Uterus (tissue), 4 donors: ENCODE data around the gene MYH2. TPM values are rescaled to one million over a fixed set of nuclear protein-coding genes. Genes with fewer than 3 reads are reported as not detected.

Source experiments
- DNase-seq, 2 donors: peaks; one replicate each; pipeline ENCODE4 v3.0.0-alpha.2; 2019 to 2020
- H3K27ac ChIP-seq, 2 donors: fragments of 200-600 bp; sonication (generic); 1 replicate in 1 of 2; 2 replicates in 1 of 2; pipeline ENCODE4 v1.5.1; 2016 to 2018
- H3K27me3 ChIP-seq, 2 donors: fragments of 200-600 bp; sonication (generic); one replicate each; pipeline ENCODE4 v1.5.1; 2018 to 2019; ENCODE audit warnings: control low read depth in 1 of 2
- H3K36me3 ChIP-seq, 2 donors: fragments of 200-600 bp; sonication (generic); one replicate each; pipeline ENCODE4 v1.5.1; 2019; ENCODE audit warnings: control low read depth in 1 of 2
- H3K4me1 ChIP-seq, 2 donors: fragments of 200-600 bp; sonication (generic); one replicate each; pipeline ENCODE4 v1.5.1; 2018 to 2019; ENCODE audit warnings: control low read depth in 1 of 2
- H3K4me3 ChIP-seq, 2 donors: fragments of 200-600 bp; sonication (generic); 1 replicate in 1 of 2; 2 replicates in 1 of 2; pipeline ENCODE4 v1.5.1; 2018 to 2019; ENCODE audit warnings: mild to moderate bottlenecking in 1 of 2
- H3K9me3 ChIP-seq, 2 donors: fragments of 200-600 bp; sonication (generic); one replicate each; pipeline ENCODE4 v1.5.1; 2019; ENCODE audit warnings: control low read depth in 1 of 2
- POLR2A ChIP-seq, 2 donors: fragments of 450-650 bp; IDR thresholded peaks; one replicate each; pipeline ENCODE4 v1.6.1; 2016; ENCODE audit warnings: antibody characterized with exemption in 2 of 2, mild to moderate bottlenecking in 1 of 2, moderate library complexity in 1 of 2
- intact Hi-C: fragments of 100-400 bp; cut with DNase I; formaldehyde crosslinking; loops from one replicate; pipeline ENCODE4 v1.15.1; 2023; ENCODE audit warnings: low total_unique reads
- total RNA-seq, 4 donors: library from RNA; depleted of rRNA in 3 of 4; stranded (reverse); fragments of >200 nt in 3 of 4; gene quantifications; one replicate each; pipeline versions ENCODE4 v1.1.0 to v1.2.4, GENCODE V29; 2014 to 2023
- TF ChIP-seq, protein P1 (sequence below), 4 experiments: fragments of 200-600 bp in 2 of 4; fragments of 450-650 bp in 2 of 4; sonication (generic) in 2 of 4; IDR thresholded peaks; one replicate each; pipeline ENCODE4 v1.5.1; 2016 to 2019; ENCODE audit warnings: antibody characterized with exemption in 4 of 4, mild to moderate bottlenecking in 2 of 4, moderate library complexity in 1 of 4
- donor health status: DM: yes; HTN: yes; CAD: no.

The MYH2 gene
- total RNA-seq, 4 donors from 2014 or later, result 0.35 to 2.0 TPM; not detected in 2

DNA sequence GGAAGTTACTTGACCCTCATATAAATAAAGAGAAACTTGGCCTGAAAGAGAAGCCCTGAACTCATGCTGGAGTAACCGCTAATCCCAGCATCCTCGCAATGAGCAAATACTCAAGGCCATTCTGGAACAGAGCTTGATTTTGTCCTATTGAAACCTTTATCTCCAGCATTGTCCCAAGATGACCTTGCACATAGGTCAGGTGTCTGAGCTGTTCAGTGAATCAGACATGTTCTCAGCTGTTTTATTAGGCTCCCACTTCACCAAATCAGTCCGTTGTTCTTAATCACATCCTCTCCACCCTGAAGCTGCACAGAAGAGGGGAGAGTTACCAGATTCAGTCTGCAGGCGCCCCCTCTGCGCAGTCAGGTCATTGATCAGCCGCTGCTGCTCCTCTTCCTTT lies 22.0 kb downstream of the MYH2 start:
- TF ChIP-seq, protein P1, sequence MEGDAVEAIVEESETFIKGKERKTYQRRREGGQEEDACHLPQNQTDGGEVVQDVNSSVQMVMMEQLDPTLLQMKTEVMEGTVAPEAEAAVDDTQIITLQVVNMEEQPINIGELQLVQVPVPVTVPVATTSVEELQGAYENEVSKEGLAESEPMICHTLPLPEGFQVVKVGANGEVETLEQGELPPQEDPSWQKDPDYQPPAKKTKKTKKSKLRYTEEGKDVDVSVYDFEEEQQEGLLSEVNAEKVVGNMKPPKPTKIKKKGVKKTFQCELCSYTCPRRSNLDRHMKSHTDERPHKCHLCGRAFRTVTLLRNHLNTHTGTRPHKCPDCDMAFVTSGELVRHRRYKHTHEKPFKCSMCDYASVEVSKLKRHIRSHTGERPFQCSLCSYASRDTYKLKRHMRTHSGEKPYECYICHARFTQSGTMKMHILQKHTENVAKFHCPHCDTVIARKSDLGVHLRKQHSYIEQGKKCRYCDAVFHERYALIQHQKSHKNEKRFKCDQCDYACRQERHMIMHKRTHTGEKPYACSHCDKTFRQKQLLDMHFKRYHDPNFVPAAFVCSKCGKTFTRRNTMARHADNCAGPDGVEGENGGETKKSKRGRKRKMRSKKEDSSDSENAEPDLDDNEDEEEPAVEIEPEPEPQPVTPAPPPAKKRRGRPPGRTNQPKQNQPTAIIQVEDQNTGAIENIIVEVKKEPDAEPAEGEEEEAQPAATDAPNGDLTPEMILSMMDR (IDR thresholded peaks at IDR 0.05), result no peak
- TF ChIP-seq POLR2A (IDR thresholded peaks at IDR 0.05), result no peak
- intact Hi-C loops, result no loop called here
- DNase-seq, result no peak

DNA sequence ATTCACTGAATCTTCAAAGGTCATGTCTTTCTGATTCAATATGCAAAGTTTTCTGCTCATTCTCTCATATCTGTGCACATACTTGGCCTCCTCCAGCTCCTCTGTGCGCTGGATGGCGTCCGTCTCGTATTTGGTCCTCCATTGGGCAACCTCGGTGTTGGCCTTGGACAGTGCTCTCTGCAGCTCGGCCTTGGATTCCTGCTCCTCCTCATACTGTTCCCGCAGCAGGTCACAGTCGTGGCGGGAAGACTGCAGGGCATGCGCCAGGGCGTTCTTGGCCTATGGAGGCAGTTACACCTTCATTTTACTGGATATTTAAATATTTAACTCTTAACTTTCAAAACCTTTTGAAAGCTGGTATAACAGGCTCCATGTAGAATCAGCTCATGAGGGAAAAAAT lies 22.9 kb downstream of the MYH2 start:
- intact Hi-C loops, result no loop called here
- Histone ChIP-seq H3K4me1 (no peaks in the 10 kb centered on the region), H3K4me3 (no peak overlapping the region), H3K27me3 (no peaks in the 10 kb centered on the region), H3K36me3 (no peaks in the 10 kb centered on the region), H3K9me3 (no peaks in the 10 kb centered on the region), H3K27ac (no peak overlapping the region)
- DNase-seq, result no peak
- no peak for TF ChIP-seq POLR2A (IDR thresholded peaks at IDR 0.05)
- TF ChIP-seq, protein P1 (IDR thresholded peaks at IDR 0.05), result no peak

More for the DNA sequence above, 22.0 kb downstream of the MYH2 start:
- H3K36me3 ChIP-seq, result no peaks in the 10 kb centered on the region
- no peak overlapping the region for H3K27ac ChIP-seq
- H3K9me3 ChIP-seq, result no peaks in the 10 kb centered on the region
- H3K4me3 ChIP-seq, result no peak overlapping the region
- no peaks in the 10 kb centered on the region for H3K27me3 ChIP-seq
- no peaks in the 10 kb centered on the region for H3K4me1 ChIP-seq

DNA sequence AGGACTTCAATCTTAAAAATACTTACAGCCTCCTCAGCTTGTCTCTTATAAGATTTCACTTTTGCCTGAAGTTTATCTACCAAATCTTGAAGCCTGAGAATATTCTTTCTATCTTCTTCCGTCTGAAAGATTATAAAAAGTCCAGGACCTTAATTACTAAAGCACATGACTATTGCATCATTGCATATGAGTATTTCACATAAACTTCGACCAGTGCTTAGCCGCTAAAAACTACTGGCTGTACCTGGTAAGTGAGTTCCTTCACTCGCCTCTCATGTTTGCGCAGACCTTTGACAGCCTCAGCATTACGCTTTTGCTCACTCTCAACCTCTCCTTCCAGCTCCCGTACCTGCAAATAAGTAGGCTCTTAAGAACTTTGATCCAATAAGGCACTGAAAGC lies 26.4 kb downstream of the MYH2 start:
- H3K9me3 ChIP-seq, result no peaks in the 10 kb centered on the region
- no peak overlapping the region for H3K4me3 ChIP-seq
- TF ChIP-seq, protein P1 (IDR thresholded peaks at IDR 0.05), result no peak
- TF ChIP-seq POLR2A (IDR thresholded peaks at IDR 0.05), result no peak
- H3K27ac ChIP-seq, result no peak overlapping the region
- no peaks in the 10 kb centered on the region for H3K36me3 ChIP-seq
- H3K27me3 ChIP-seq, result no peaks in the 10 kb centered on the region
- no peak for DNase-seq
- H3K4me1 ChIP-seq, result no peaks in the 10 kb centered on the region
- intact Hi-C loops, result no loop called here

GRCh38 chr17:10521949-10522348 lies 27.5 kb downstream of the MYH2 start:
- Histone ChIP-seq H3K4me1 (no peaks in the 10 kb centered on the region), H3K27ac (no peak overlapping the region), H3K4me3 (no peak overlapping the region), H3K36me3 (no peaks in the 10 kb centered on the region), H3K27me3 (no peaks in the 10 kb centered on the region), H3K9me3 (no peaks in the 10 kb centered on the region)
- DNase-seq, result no peak
- no peak for TF ChIP-seq POLR2A (IDR thresholded peaks at IDR 0.05)
- TF ChIP-seq, protein P1 (IDR thresholded peaks at IDR 0.05), result no peak
- intact Hi-C loops, result no loop called here

GRCh38 chr17:10518271-10519037 lies 31.0 kb downstream of the MYH2 start, which contains the start of gene MYH1:
Gene MYH1 (minus strand): TSS chr17:10518542. CDS start chr17:10516642, 1,900 bp downstream.
- Histone ChIP-seq H3K27ac (no peak within 1 kb of the TSS), H3K27me3 (no peaks in the 10 kb centered on the region), H3K4me3 (no peak within 1 kb of the TSS), H3K4me1 (no peaks in the 10 kb centered on the region), H3K9me3 (no peaks in the 10 kb centered on the region), H3K36me3 (no peaks in the 10 kb centered on the region)
- no peak for TF ChIP-seq POLR2A (IDR thresholded peaks at IDR 0.05)
- TF ChIP-seq, protein P1 (IDR thresholded peaks at IDR 0.05), result no peak
- DNase-seq, result no peak
- intact Hi-C loops, result no loop called here
